ENCODE results near the gene CD82. TPM values are rescaled to one million over a fixed set of nuclear protein-coding genes. Genes with fewer than 3 reads are reported as not detected.
A peak's percentile ranks its signal among the peaks of the same experiment; 100 is the strongest.

CD82 gene
- total RNA-seq, 1 donor from 2014 or later, result 60.6 TPM

GRCh38 chr11:44574610-44575287, 9.3 kb downstream of the CD82 start:
- DNase-seq (ENCODE audit: low spot score), result no peak
- ATAC-seq, result peak; percentile 63

- no peak for ATAC-seq
- no peak for DNase-seq (ENCODE audit: low spot score)
Measured at GRCh38 chr11:44575288-44575672, 9.8 kb downstream of the CD82 start.

- no peak for ATAC-seq
- no peak for DNase-seq (ENCODE audit: low spot score)
Measured at GRCh38 chr11:44575962-44576361, 10.5 kb downstream of the CD82 start.

- ATAC-seq, result no peak
- DNase-seq (ENCODE audit: low spot score), result no peak
Measured at GRCh38 chr11:44576656-44577055, 11.2 kb downstream of the CD82 start.

- DNase-seq (ENCODE audit: low spot score) (no peak), ATAC-seq (no peak)
Measured at GRCh38 chr11:44577231-44577830, 11.9 kb downstream of the CD82 start.

- no peak for DNase-seq (ENCODE audit: low spot score)
- no peak for ATAC-seq
Measured at GRCh38 chr11:44578279-44578678, 12.8 kb downstream of the CD82 start.

- ATAC-seq, result no peak
- no peak for DNase-seq (ENCODE audit: low spot score)
Measured at GRCh38 chr11:44579302-44579761, 13.9 kb downstream of the CD82 start.

- ATAC-seq (no peak), DNase-seq (ENCODE audit: low spot score) (no peak)
Measured at GRCh38 chr11:44580701-44581100, 15.2 kb downstream of the CD82 start.

- DNase-seq (ENCODE audit: low spot score), result no peak
- no peak for ATAC-seq
Measured at GRCh38 chr11:44581246-44581645, 15.8 kb downstream of the CD82 start.

GRCh38 chr11:44582641-44583352, 17.3 kb downstream of the CD82 start:
- ATAC-seq (no peak), DNase-seq (ENCODE audit: low spot score) (no peak)

- no peak for DNase-seq (ENCODE audit: low spot score)
- ATAC-seq, result no peak
Measured at GRCh38 chr11:44583353-44583669, 17.8 kb downstream of the CD82 start.

- no peak for DNase-seq (ENCODE audit: low spot score)
Measured at GRCh38 chr11:44585421-44585820, 20.0 kb downstream of the CD82 start.

GRCh38 chr11:44589301-44589700, 23.8 kb downstream of the CD82 start:
- no peak for ATAC-seq
- no peak for DNase-seq (ENCODE audit: low spot score)

More at GRCh38 chr11:44585421-44585820, 20.0 kb downstream of the CD82 start:
- ATAC-seq, result no peak

GRCh38 chr11:44590769-44591168, 25.3 kb downstream of the CD82 start:
- no peak for ATAC-seq
- no peak for DNase-seq (ENCODE audit: low spot score)

- ATAC-seq, result no peak
Measured at GRCh38 chr11:44591557-44591956, 26.1 kb downstream of the CD82 start.

GRCh38 chr11:44592125-44592940, 26.9 kb downstream of the CD82 start:
- ATAC-seq (no peak), DNase-seq (ENCODE audit: low spot score) (no peak)

More at GRCh38 chr11:44591557-44591956, 26.1 kb downstream of the CD82 start:
- no peak for DNase-seq (ENCODE audit: low spot score)

GRCh38 chr11:44593251-44593650, 27.8 kb downstream of the CD82 start:
- ATAC-seq, result no peak
- DNase-seq (ENCODE audit: low spot score), result no peak

- DNase-seq (ENCODE audit: low spot score) (no peak), ATAC-seq (no peak)
Measured at GRCh38 chr11:44595006-44595405, 29.5 kb downstream of the CD82 start.

GRCh38 chr11:44595964-44596381, 30.5 kb downstream of the CD82 start:
- peak; percentile 90 for DNase-seq (ENCODE audit: low spot score)
- peak; percentile 93 for ATAC-seq

GRCh38 chr11:44596525-44597276, 31.2 kb downstream of the CD82 start:
- DNase-seq (ENCODE audit: low spot score), result no peak

More at GRCh38 chr11:44596525-44597276, 31.2 kb downstream of the CD82 start:
- ATAC-seq, result peak; percentile 47
